ENCODE results near the gene NAA11. TPM values are rescaled to one million over a fixed set of nuclear protein-coding genes. Genes with fewer than 3 reads are reported as not detected.

NAA11 gene
- total RNA-seq, 6 experiments from 2014 or later: not detected

DNA sequence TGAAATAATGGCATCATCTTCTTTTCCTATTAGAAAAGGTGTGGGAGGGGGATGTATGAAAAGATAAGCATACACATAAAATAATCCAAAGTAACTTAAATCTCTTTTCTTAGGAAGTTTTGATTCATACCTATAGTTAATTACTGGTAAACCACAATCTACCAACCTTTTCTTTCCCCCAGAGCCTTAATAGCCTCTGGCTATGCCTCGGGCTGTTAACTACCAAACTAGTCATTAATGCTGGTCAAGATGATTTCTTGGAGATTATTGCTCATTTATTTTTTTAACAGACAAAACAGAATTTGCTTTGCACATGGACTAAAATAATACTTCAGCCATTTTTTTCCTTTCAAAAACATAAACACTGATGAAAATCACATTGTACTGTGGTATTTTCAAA, 16.9 kb downstream of the NAA11 start:
- Histone ChIP-seq H3K4me1 (no peaks in the 10 kb centered on the region), H3K9me3 (no peaks in the 10 kb centered on the region), H3K27me3 (no peaks in the 10 kb centered on the region), H3K36me3 (no peaks in the 10 kb centered on the region), H3K4me3 (no peak overlapping the region), H3K27ac (no peak overlapping the region)
- WGBS (ENCODE audit: insufficient coverage, low coverage, low lambda C conversion rate, missing lambda C conversion rate): 67% methylated on average over 1 of the region's 1 CpG
- TF ChIP-seq POLR2A (IDR thresholded peaks at IDR 0.05): no peak
- TF ChIP-seq, protein P1, sequence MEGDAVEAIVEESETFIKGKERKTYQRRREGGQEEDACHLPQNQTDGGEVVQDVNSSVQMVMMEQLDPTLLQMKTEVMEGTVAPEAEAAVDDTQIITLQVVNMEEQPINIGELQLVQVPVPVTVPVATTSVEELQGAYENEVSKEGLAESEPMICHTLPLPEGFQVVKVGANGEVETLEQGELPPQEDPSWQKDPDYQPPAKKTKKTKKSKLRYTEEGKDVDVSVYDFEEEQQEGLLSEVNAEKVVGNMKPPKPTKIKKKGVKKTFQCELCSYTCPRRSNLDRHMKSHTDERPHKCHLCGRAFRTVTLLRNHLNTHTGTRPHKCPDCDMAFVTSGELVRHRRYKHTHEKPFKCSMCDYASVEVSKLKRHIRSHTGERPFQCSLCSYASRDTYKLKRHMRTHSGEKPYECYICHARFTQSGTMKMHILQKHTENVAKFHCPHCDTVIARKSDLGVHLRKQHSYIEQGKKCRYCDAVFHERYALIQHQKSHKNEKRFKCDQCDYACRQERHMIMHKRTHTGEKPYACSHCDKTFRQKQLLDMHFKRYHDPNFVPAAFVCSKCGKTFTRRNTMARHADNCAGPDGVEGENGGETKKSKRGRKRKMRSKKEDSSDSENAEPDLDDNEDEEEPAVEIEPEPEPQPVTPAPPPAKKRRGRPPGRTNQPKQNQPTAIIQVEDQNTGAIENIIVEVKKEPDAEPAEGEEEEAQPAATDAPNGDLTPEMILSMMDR (IDR thresholded peaks at IDR 0.05): no peak
- DNase-seq: no peak
- intact Hi-C loops (cut with DNase I): no loop called here
- ATAC-seq: no peak

GRCh38 chr4:79308137-79308536, 17.7 kb downstream of the NAA11 start:
- intact Hi-C loops (cut with DNase I): no loop called here
- 51% methylated on average over 4 of the region's 4 CpGs for WGBS (ENCODE audit: insufficient coverage, low coverage, low lambda C conversion rate, missing lambda C conversion rate)
- H3K27me3 ChIP-seq: no peaks in the 10 kb centered on the region
- no peak for TF ChIP-seq POLR2A (IDR thresholded peaks at IDR 0.05)
- TF ChIP-seq, protein P1 (IDR thresholded peaks at IDR 0.05): no peak
- no peak overlapping the region for H3K27ac ChIP-seq
- no peak for DNase-seq
- H3K36me3 ChIP-seq: no peaks in the 10 kb centered on the region
- H3K4me3 ChIP-seq: no peak overlapping the region
- H3K4me1 ChIP-seq: no peaks in the 10 kb centered on the region
- H3K9me3 ChIP-seq: no peaks in the 10 kb centered on the region
- no peak for ATAC-seq

DNA sequence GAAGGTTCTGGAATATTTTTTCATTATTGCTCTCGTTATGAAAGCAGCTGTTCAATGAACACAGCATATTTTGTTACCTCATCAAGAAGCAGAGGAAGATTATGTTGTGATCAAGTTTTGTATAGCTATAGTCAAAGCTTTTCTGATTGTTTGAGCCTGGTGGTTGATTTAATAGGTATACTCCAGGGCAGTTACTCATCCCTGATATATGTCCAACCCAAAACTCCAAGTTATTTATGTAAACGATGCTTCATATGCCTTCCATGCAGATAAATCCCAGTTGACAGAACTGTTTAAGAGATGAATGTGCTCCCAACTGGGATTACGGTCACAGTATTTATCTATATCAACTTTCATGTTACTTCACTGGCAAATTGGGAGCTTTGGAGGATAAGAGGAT, 19.1 kb downstream of the NAA11 start:
- no peak for TF ChIP-seq POLR2A (IDR thresholded peaks at IDR 0.05)
- TF ChIP-seq, protein P1 (IDR thresholded peaks at IDR 0.05): no peak
- Histone ChIP-seq H3K4me3 (no peak overlapping the region), H3K36me3 (no peaks in the 10 kb centered on the region), H3K9me3 (no peaks in the 10 kb centered on the region), H3K4me1 (no peaks in the 10 kb centered on the region), H3K27ac (no peak overlapping the region), H3K27me3 (no peaks in the 10 kb centered on the region)
- no peak for DNase-seq
- intact Hi-C loops (cut with DNase I): no loop called here
- no peak for ATAC-seq
- 47% methylated on average over 3 of the region's 3 CpGs for WGBS (ENCODE audit: insufficient coverage, low coverage, low lambda C conversion rate, missing lambda C conversion rate)

GRCh38 chr4:79300280-79300679, 25.6 kb downstream of the NAA11 start:
- no peaks in the 10 kb centered on the region for H3K27me3 ChIP-seq
- no peak for ATAC-seq

More at GRCh38 chr4:79300280-79300679, 25.6 kb downstream of the NAA11 start:
- H3K4me1 ChIP-seq: no peaks in the 10 kb centered on the region
- DNase-seq: no peak
- no peak overlapping the region for H3K27ac ChIP-seq
- H3K9me3 ChIP-seq: no peaks in the 10 kb centered on the region
- intact Hi-C loops (cut with DNase I): no loop called here
- TF ChIP-seq, protein P1 (IDR thresholded peaks at IDR 0.05): no peak
- TF ChIP-seq POLR2A (IDR thresholded peaks at IDR 0.05): no peak
- H3K36me3 ChIP-seq: no peaks in the 10 kb centered on the region
- 76% methylated on average over 2 of the region's 2 CpGs for WGBS (ENCODE audit: insufficient coverage, low coverage, low lambda C conversion rate, missing lambda C conversion rate)
- no peak overlapping the region for H3K4me3 ChIP-seq

Measured in right lobe of liver (tissue), 6 donors.